ENCODE measurements around the gene PIGC. TPM values are rescaled to one million over a fixed set of nuclear protein-coding genes. Genes with fewer than 3 reads are reported as not detected.

The PIGC gene
- total RNA-seq: 16.9 and 18.8 TPM in 2 replicates

GRCh38 chr1:172443666-172444453, at the start of gene PIGC:
Gene PIGC, minus strand, starts transcription at chr1:172444069. Its CDS starts 1,447 bp downstream, at chr1:172442622.

GRCh38 chr1:172420385-172420784, 23.5 kb downstream of the PIGC start, which contains the start of gene C1orf105:
Gene C1orf105, plus strand, starts transcription at chr1:172420685. Its CDS starts 201 bp downstream, at chr1:172420886.

Other genes with a start within 250 kb of the PIGC start
- not detected in 2 replicates for gene C1orf105, start 23.4 kb downstream of the PIGC start, total RNA-seq
- gene SUCO, start 89.1 kb upstream of the PIGC start, total RNA-seq: 12.6 and 22.4 TPM in 2 replicates
- gene FASLG, start 215.0 kb upstream of the PIGC start, total RNA-seq: not detected in 2 replicates

Measured in tracheal epithelial cell (primary cell).